Measurements from ENCODE around the gene PCDHGA11. TPM values are rescaled to one million over a fixed set of nuclear protein-coding genes. Genes with fewer than 3 reads are reported as not detected.
"Not testable (repeated sequence)": the region's sequence is repeated elsewhere in the genome, so short reads cannot be mapped to it uniquely, and the experiment has no call there.

The PCDHGA11 gene
- total RNA-seq, 4 donors from 2014 or later: 3.0 to 5.8 (median 4.5) TPM

- peaks cover 5 to 99% (median 97%) of the 10 kb centered on the region in 4 donors for H3K9me3 ChIP-seq
- 13% methylated on average over 30 of the region's 37 CpGs for WGBS
- no peaks in the 10 kb centered on the region for H3K4me1 ChIP-seq
- DNase-seq (ENCODE audit: extremely low spot score): no peak
- TF ChIP-seq POLR2AphosphoS5 (IDR thresholded peaks at IDR 0.05) (no peak), POLR2A (IDR thresholded peaks at IDR 0.05; ENCODE audit: low read depth) (no peak), EP300 (IDR thresholded peaks at IDR 0.05) (no peak)
- TF ChIP-seq, protein P1, sequence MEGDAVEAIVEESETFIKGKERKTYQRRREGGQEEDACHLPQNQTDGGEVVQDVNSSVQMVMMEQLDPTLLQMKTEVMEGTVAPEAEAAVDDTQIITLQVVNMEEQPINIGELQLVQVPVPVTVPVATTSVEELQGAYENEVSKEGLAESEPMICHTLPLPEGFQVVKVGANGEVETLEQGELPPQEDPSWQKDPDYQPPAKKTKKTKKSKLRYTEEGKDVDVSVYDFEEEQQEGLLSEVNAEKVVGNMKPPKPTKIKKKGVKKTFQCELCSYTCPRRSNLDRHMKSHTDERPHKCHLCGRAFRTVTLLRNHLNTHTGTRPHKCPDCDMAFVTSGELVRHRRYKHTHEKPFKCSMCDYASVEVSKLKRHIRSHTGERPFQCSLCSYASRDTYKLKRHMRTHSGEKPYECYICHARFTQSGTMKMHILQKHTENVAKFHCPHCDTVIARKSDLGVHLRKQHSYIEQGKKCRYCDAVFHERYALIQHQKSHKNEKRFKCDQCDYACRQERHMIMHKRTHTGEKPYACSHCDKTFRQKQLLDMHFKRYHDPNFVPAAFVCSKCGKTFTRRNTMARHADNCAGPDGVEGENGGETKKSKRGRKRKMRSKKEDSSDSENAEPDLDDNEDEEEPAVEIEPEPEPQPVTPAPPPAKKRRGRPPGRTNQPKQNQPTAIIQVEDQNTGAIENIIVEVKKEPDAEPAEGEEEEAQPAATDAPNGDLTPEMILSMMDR (IDR thresholded peaks at IDR 0.05): peak in 1 of 3 experiments; percentile 3
- H3K27ac ChIP-seq (replicated peaks in 1 of 4): no peak within 1 kb of the TSS
- peak within 1 kb of the TSS; percentile 12 to 45 (median 18) for H3K4me3 ChIP-seq
- H3K27me3 ChIP-seq: peaks cover 0 to 4% (median 0%) of the 10 kb centered on the region in 4 donors
- intact Hi-C loops (cut with DNase I): no loop called here
- peaks cover 0 to 11% (median 6%) of the 10 kb centered on the region in 4 donors for H3K36me3 ChIP-seq
Measured at GRCh38 chr5:141382469-141383294, 38.2 kb upstream of the PCDHGA11 start, which contains the start of gene PCDHGA7. Gene PCDHGA7, plus strand, starts transcription at chr5:141382742. Its CDS starts 158 bp downstream, at chr5:141382900.

DNA sequence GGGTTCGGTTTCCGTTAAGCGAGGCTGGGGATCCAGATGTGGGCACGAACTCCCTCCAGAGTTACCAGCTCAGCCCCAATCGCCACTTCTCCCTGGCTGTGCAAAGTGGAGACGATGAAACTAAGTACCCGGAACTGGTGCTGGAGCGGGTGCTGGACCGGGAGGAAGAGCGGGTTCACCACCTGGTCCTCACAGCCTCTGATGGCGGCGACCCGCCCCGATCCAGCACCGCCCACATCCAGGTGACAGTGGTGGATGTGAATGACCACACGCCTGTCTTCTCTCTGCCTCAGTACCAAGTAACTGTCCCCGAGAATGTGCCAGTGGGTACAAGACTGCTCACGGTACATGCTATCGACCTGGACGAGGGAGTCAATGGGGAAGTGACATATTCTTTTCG lies 37.5 kb upstream of the PCDHGA11 start:
- H3K27me3 ChIP-seq: peaks cover 0 to 4% (median 0%) of the 10 kb centered on the region in 4 donors
- peaks cover 5 to 95% (median 94%) of the 10 kb centered on the region in 4 donors for H3K9me3 ChIP-seq
- intact Hi-C loops (cut with DNase I): no loop called here
- WGBS: 30% methylated on average over 21 of the region's 21 CpGs
- peak overlapping the region in 3 of 4 donors; percentile 14 to 45 (median 22) for H3K4me3 ChIP-seq
- no peaks in the 10 kb centered on the region for H3K4me1 ChIP-seq
- DNase-seq (ENCODE audit: extremely low spot score): no peak
- no peak overlapping the region for H3K27ac ChIP-seq (replicated peaks in 1 of 4)
- TF ChIP-seq, protein P1 (IDR thresholded peaks at IDR 0.05): no peak
- TF ChIP-seq POLR2A (IDR thresholded peaks at IDR 0.05; ENCODE audit: low read depth) (no peak), EP300 (IDR thresholded peaks at IDR 0.05) (no peak)
- H3K36me3 ChIP-seq: peaks cover 0 to 11% (median 6%) of the 10 kb centered on the region in 4 donors

DNA sequence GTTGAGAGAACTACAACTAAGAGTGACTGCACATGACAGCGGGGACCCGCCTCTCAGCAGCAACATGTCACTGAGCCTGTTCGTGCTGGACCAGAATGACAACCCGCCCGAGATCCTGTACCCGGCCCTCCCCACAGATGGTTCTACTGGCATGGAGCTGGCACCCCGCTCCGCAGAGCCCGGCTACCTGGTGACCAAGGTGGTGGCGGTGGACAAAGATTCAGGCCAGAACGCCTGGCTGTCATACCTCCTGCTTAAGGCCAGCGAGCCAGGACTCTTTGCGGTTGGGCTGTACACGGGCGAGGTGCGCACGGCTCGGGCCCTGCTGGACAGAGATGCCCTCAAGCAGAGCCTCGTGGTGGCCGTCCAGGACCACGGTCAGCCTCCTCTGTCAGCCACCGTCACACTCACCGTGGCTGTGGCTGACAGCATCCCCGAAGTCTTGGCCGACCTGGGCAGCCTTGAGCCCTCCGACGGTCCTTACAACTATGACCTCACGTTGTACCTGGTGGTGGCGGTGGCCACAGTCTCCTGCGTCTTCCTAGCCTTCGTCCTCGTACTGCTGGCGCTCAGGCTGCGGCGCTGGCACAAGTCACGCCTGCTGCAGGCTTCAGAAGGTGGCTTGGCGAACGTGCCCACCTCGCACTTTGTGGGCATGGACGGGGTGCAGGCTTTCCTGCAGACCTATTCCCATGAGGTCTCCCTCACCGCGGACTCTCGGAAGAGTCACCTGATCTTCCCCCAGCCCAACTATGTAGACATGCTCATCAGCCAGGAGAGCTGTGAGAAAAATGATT lies 36.2 kb upstream of the PCDHGA11 start:
- no peak for DNase-seq (ENCODE audit: extremely low spot score)
- H3K4me3 ChIP-seq: no peak overlapping the region
- 47% methylated on average over 22 of the region's 43 CpGs for WGBS
- H3K36me3 ChIP-seq: peaks cover 0 to 13% (median 9%) of the 10 kb centered on the region in 4 donors
- no peaks in the 10 kb centered on the region for H3K4me1 ChIP-seq
- H3K9me3 ChIP-seq: peaks cover 5 to 97% (median 95%) of the 10 kb centered on the region in 4 donors
- no peak for TF ChIP-seq POLR2A (IDR thresholded peaks at IDR 0.05; ENCODE audit: low read depth)
- TF ChIP-seq, protein P1 (IDR thresholded peaks at IDR 0.05): no peak
- TF ChIP-seq POLR2AphosphoS5 (IDR thresholded peaks at IDR 0.05): no peak
- TF ChIP-seq EP300 (IDR thresholded peaks at IDR 0.05): no peak
- intact Hi-C loops (cut with DNase I): no loop called here
- H3K27me3 ChIP-seq: peaks cover 0 to 8% (median 0%) of the 10 kb centered on the region in 4 donors
- no peak overlapping the region for H3K27ac ChIP-seq (replicated peaks in 1 of 4)

GRCh38 chr5:141387557-141388311 lies 33.1 kb upstream of the PCDHGA11 start, which contains the start of gene PCDHGB4:
Gene PCDHGB4, plus strand, starts transcription at chr5:141387698. Its CDS starts 187 bp downstream, at chr5:141387885.
- Histone ChIP-seq H3K4me3 (peak within 1 kb of the TSS in 2 of 4 donors; percentile 31 to 33), H3K27me3 (peaks cover 0 to 12% (median 0%) of the 10 kb centered on the region in 4 donors), H3K9me3 (peaks cover 7 to 97% (median 97%) of the 10 kb centered on the region in 4 donors), H3K36me3 (peaks cover 0 to 12% (median 8%) of the 10 kb centered on the region in 4 donors)
- DNase-seq (ENCODE audit: extremely low spot score); H3K27ac ChIP-seq (replicated peaks in 1 of 4); intact Hi-C loops (cut with DNase I); H3K4me1 ChIP-seq: not testable (repeated sequence)
- 18% methylated on average over 14 of the region's 40 CpGs for WGBS
- TF ChIP-seq, protein P1 (IDR thresholded peaks at IDR 0.05): peak in 2 of 3 experiments; percentile 8 to 28
